PC-9 (cell line): ENCODE results near the gene ALPG. TPM values are rescaled to one million over a fixed set of nuclear protein-coding genes. Genes with fewer than 3 reads are reported as not detected.
"Not testable (repeated sequence)": the region's sequence is repeated elsewhere in the genome, so short reads cannot be mapped to it uniquely, and the experiment has no call there.

ENCODE experiments used
- BruUV-seq: library from RNA; stranded (reverse); fragments of 400-500 nt; replicated peaks from 2 replicates; lab custom pipeline; 2021; lab: Mats Ljungman, UMichigan
- CTCF ChIA-PET: fragments of 300-600 bp; sonication (Branson Sonifier 250); formaldehyde crosslinking; loops from one replicate; lab custom pipeline; 2022; ENCODE audit warnings: antibody characterized with exemption; lab: Charles Lee
- POLR2A ChIA-PET: fragments of 300-600 bp; sonication (Branson Sonifier 250); formaldehyde crosslinking; loops from one replicate; lab custom pipeline; 2022; ENCODE audit warnings: antibody characterized with exemption; ENCODE audit not compliant: unreplicated experiment; lab: Charles Lee
- DNase-seq, 2 experiments: peaks; one replicate each; pipeline versions ENCODE4 v3.0.0 to v3.0.0-alpha.2; 2015 to 2022; ENCODE audit warnings: mixed read lengths in 1 of 2
- H2AFZ ChIP-seq: fragments of 200-600 bp; sonication (generic); 2 replicates; pipeline ENCODE4 v1.8.1; 2017; ENCODE audit warnings: antibody characterized with exemption
- H3F3A ChIP-seq: fragments of 200-600 bp; sonication (generic); 2 replicates; pipeline ENCODE4 v1.8.1; 2017; ENCODE audit warnings: antibody characterized with exemption, mild to moderate bottlenecking, low read depth; ENCODE audit not compliant: insufficient read depth
- H3K27ac ChIP-seq: fragments of 200-600 bp; sonication (generic); 2 replicates; pipeline ENCODE4 v1.6.1; 2016; ENCODE audit warnings: mixed run types
- H3K27me3 ChIP-seq: fragments of 200-600 bp; sonication (generic); 2 replicates; pipeline ENCODE4 v1.6.1; 2016; ENCODE audit warnings: low read depth, mixed run types; ENCODE audit not compliant: insufficient read depth
- H3K36me3 ChIP-seq: fragments of 200-600 bp; sonication (generic); 2 replicates; pipeline ENCODE4 v1.6.1; 2016; ENCODE audit warnings: low read depth, mixed run types
- H3K4me1 ChIP-seq: fragments of 200-600 bp; sonication (generic); replicated peaks from 2 replicates; pipeline ENCODE4 v1.6.1; 2016; ENCODE audit warnings: mixed run types; ENCODE audit not compliant: insufficient read depth
- H3K4me2 ChIP-seq: fragments of 200-600 bp; sonication (generic); 2 replicates; pipeline ENCODE4 v1.6.1; 2017; ENCODE audit warnings: mixed run types
- H3K4me3 ChIP-seq: fragments of 200-600 bp; sonication (generic); 2 replicates; pipeline ENCODE4 v1.6.1; 2016; ENCODE audit warnings: mixed run types
- H3K79me2 ChIP-seq: fragments of 200-600 bp; sonication (generic); 2 replicates; pipeline ENCODE4 v1.6.1; 2017; ENCODE audit warnings: low read depth, mixed run types
- H3K9me2 ChIP-seq: fragments of 200-600 bp; sonication (generic); 2 replicates; pipeline ENCODE4 v1.8.1; 2017; ENCODE audit warnings: mild to moderate bottlenecking; ENCODE audit not compliant: insufficient read depth
- H3K9me3 ChIP-seq: fragments of 200-600 bp; sonication (generic); 2 replicates; pipeline ENCODE4 v1.8.1; 2016; ENCODE audit warnings: low read depth; ENCODE audit not compliant: insufficient read depth
- H4K20me1 ChIP-seq: fragments of 200-600 bp; sonication (generic); 2 replicates; pipeline ENCODE4 v1.8.1; 2017; ENCODE audit not compliant: insufficient read depth
- CTCF ChIP-seq: fragments of 200-600 bp; sonication (generic); conservative IDR thresholded peaks from 2 replicates; pipeline ENCODE4 v1.6.1; 2017; ENCODE audit warnings: mixed run types, antibody characterized with exemption, mild to moderate bottlenecking, moderate library complexity
- EZH2 ChIP-seq: fragments of 200-600 bp; sonication (generic); IDR thresholded peaks from 2 replicates; pipeline ENCODE4 v1.8.0; 2017; ENCODE audit warnings: antibody characterized with exemption, low read depth
- intact Hi-C: fragments of 100-400 bp; cut with micrococcal nuclease; formaldehyde crosslinking; loops from one replicate; pipeline ENCODE4 v1.10.0; 2022; ENCODE audit not compliant: unreplicated experiment
- total RNA-seq: library from RNA; stranded (reverse); gene quantifications from 2 replicates; pipeline ENCODE4 v1.2.3, GENCODE V29; 2021

ALPG gene
- total RNA-seq, 1 experiment from 2014 or later, result 0.76 TPM

GRCh38 chr2:232384466-232384865, 22.2 kb upstream of the ALPG start:
- ChIA-PET CTCF (no interaction called here), POLR2A (interaction anchor here (0.7 kb wide), 1 partner anchor 45 kb away, joined by 3 read pairs; no protein-coding TSS in a partner anchor)
- TF ChIP-seq CTCF (no peak), EZH2 (no peak)
- DNase-seq, result no peak
- BruUV-seq, result no TSS peak
- Histone ChIP-seq H3K9me2 (no peaks in the 10 kb centered on the region), H3K27ac (peak overlapping the region; percentile 78), H4K20me1 (no peaks in the 10 kb centered on the region), H3K9me3 (no peaks in the 10 kb centered on the region), H3K4me2 (no peak overlapping the region), H3K4me3 (no peak overlapping the region), H3K27me3 (no peaks in the 10 kb centered on the region), H2AFZ (no peak overlapping the region), H3K79me2 (no peaks in the 10 kb centered on the region), H3K4me1 (peaks cover 20% of the 10 kb centered on the region), H3K36me3 (no peaks in the 10 kb centered on the region), H3F3A (peaks cover 14% of the 10 kb centered on the region)
- intact Hi-C loops, result loop anchor here (2.0 kb wide), 1 partner anchor 20 kb away; no protein-coding TSS in a partner anchor

- not testable (repeated sequence) for H4K20me1 ChIP-seq, H3K27me3 ChIP-seq, DNase-seq, H3K79me2 ChIP-seq, H3K9me2 ChIP-seq, H3K36me3 ChIP-seq, H3K9me3 ChIP-seq
- peak overlapping the region; percentile 78 for H3K27ac ChIP-seq
- H3F3A ChIP-seq, result peaks cover 14% of the 10 kb centered on the region
- BruUV-seq, result TSS peak; percentile 81
- peak overlapping the region; percentile 69 for H3K4me2 ChIP-seq
- ChIA-PET POLR2A (interaction anchor here (0.6 to 0.7 kb wide), 4 partner anchors 45 to 929 kb away, joined by 3 to 15 read pairs (median 8); no protein-coding TSS in a partner anchor), CTCF (interaction anchor here (1.5 kb wide), 1 partner anchor 36 kb away, joined by 5 read pairs; no protein-coding TSS in a partner anchor)
- intact Hi-C loops, result loop anchor here (1.0 to 5.0 kb wide), 4 partner anchors 20 to 55 kb away; no protein-coding TSS in a partner anchor
- H3K4me1 ChIP-seq, result peaks cover 20% of the 10 kb centered on the region
- peak overlapping the region; percentile 32; the same call in 1 of the 2 replicates for H2AFZ ChIP-seq
- H3K4me3 ChIP-seq, result peak overlapping the region; percentile 36; the same call in 1 of the 2 replicates
Observed at GRCh38 chr2:232385058-232385457, 21.6 kb upstream of the ALPG start.

- Histone ChIP-seq H3K4me3 (peak overlapping the region; percentile 36; the same call in 1 of the 2 replicates), H3F3A (peaks cover 18% of the 10 kb centered on the region), H4K20me1 (no peaks in the 10 kb centered on the region), H3K27ac (peak overlapping the region; percentile 78), H3K9me3 (no peaks in the 10 kb centered on the region), H3K27me3 (no peaks in the 10 kb centered on the region), H3K4me1 (peaks cover 20% of the 10 kb centered on the region), H3K4me2 (peak overlapping the region; percentile 69), H3K36me3 (no peaks in the 10 kb centered on the region), H2AFZ (peak overlapping the region; percentile 32; the same call in 1 of the 2 replicates), H3K79me2 (no peaks in the 10 kb centered on the region), H3K9me2 (no peaks in the 10 kb centered on the region)
- DNase-seq, result peak; percentile 83 to 98
- ChIA-PET POLR2A (interaction anchor here (0.6 to 1.0 kb wide), 8 partner anchors 13 to 930 kb away, joined by 3 to 31 read pairs (median 8); no protein-coding TSS in a partner anchor), CTCF (interaction anchor here (0.6 to 1.5 kb wide), 4 partner anchors 18 to 336 kb away, joined by 3 to 12 read pairs (median 7); no protein-coding TSS in a partner anchor)
- intact Hi-C loops, result loop anchor here (1.0 to 5.0 kb wide), 5 partner anchors 8 to 56 kb away; partner anchors contain the start of gene ALPP
- no TSS peak for BruUV-seq
- TF ChIP-seq EZH2 (no peak), CTCF (no peak; the same call in 1 of the 2 replicates)
Observed at GRCh38 chr2:232385660-232386489, 20.8 kb upstream of the ALPG start.
